ENCODE measurements around the gene ATP8B1. TPM values are rescaled to one million over a fixed set of nuclear protein-coding genes. Genes with fewer than 3 reads are reported as not detected.
"Not testable (repeated sequence)": the region's sequence is repeated elsewhere in the genome, so short reads cannot be mapped to it uniquely, and the experiment has no call there.

The ATP8B1 gene
- total and polyA plus RNA-seq, 2 experiments from 2014 or later, result 1.7 to 3.0 TPM

- TF ChIP-seq EZH2 (IDR thresholded peaks at IDR 0.05; ENCODE audit: low read depth, unreplicated experiment) (no peak), NANOG (IDR thresholded peaks at IDR 0.05; ENCODE audit: borderline replicate concordance) (no peak), ZNF331 (CRISPR knock-in tag; IDR thresholded peaks at IDR 0.05; ENCODE audit: low read depth) (no peak), STAT1 (IDR thresholded peaks at IDR 0.05; ENCODE audit: unreplicated experiment) (no peak), CREB1 (CRISPR knock-in tag; IDR thresholded peaks at IDR 0.05; ENCODE audit: low read depth) (no peak), ZNF114 (CRISPR knock-in tag; IDR thresholded peaks at IDR 0.05) (no peak), ETS1 (IDR thresholded peaks at IDR 0.05) (no peak), POLR2AphosphoS5 (IDR thresholded peaks at IDR 0.05; ENCODE audit: low read depth) (no peak), CTCF (conservative IDR thresholded peaks at IDR 0.05; ENCODE audit: low read depth in 2 of 2) (no peak), EZH2phosphoT487 (IDR thresholded peaks at IDR 0.05; ENCODE audit: unreplicated experiment) (no peak)
These were observed 154.7 kb downstream of the ATP8B1 start (continued) for GRCh38 chr18:57648414-57648813.

GRCh38 chr18:57644540-57644939 is 158.6 kb downstream of the ATP8B1 start:
- Mint-ChIP-seq H3K4me3 (no peak overlapping the region), H3K27me3 (ENCODE audit: insufficient read depth, low read depth, poor library complexity) (peaks cover 4% of the 10 kb centered on the region), H3K4me1 (0 out of 3 replicates have a peak, but pooled peaks cover 4% of the 10 kb centered on the region), H3K27ac (no peak overlapping the region), H3K36me3 (ENCODE audit: low read depth) (peaks cover 32% of the 10 kb centered on the region), H3K9me3 (peaks cover 9% of the 10 kb centered on the region; the same call in 2 of the 3 replicates)
- Histone ChIP-seq H3K36me3 (ENCODE audit: insufficient read depth) (no peaks in the 10 kb centered on the region), H3K27me3 (ENCODE audit: insufficient read depth) (no peaks in the 10 kb centered on the region), H3K27ac (ENCODE audit: low read depth) (no peak overlapping the region), H3K4me2 (no peak overlapping the region), H3K79me2 (replicated peaks; ENCODE audit: insufficient read depth) (0 out of 2 replicates have a peak, but pooled peaks cover 18% of the 10 kb centered on the region), H2AFZ (no peak overlapping the region), H3K9me2 (ENCODE audit: insufficient read depth) (no peaks in the 10 kb centered on the region), H3F3A (replicated peaks; ENCODE audit: low read depth) (no peaks in the 10 kb centered on the region), H3K4me3 (no peak overlapping the region), H4K20me1 (replicated peaks; ENCODE audit: insufficient read depth) (peaks cover 2% of the 10 kb centered on the region; the same call in 1 of the 2 replicates), H3K4me1 (ENCODE audit: insufficient read depth) (no peaks in the 10 kb centered on the region)
- ATAC-seq (no peak), DNase-seq (ENCODE audit: low spot score) (no peak)
- peak in 1 of 2 experiments; percentile 20; a peak in 3 of 4 replicates for TF ChIP-seq CTCF (conservative IDR thresholded peaks at IDR 0.05; ENCODE audit: low read depth in 2 of 2)
- TF ChIP-seq NANOG (IDR thresholded peaks at IDR 0.05; ENCODE audit: borderline replicate concordance), result no peak
- no peak for TF ChIP-seq POLR2AphosphoS5 (IDR thresholded peaks at IDR 0.05; ENCODE audit: low read depth)
- TF ChIP-seq STAT1 (IDR thresholded peaks at IDR 0.05; ENCODE audit: unreplicated experiment), result no peak

GRCh38 chr18:57643726-57644125 is 159.4 kb downstream of the ATP8B1 start:
- H3K4me1 Mint-ChIP-seq; H3K27ac Mint-ChIP-seq; H3K4me3 ChIP-seq; H3K27ac ChIP-seq (ENCODE audit: low read depth); H3F3A ChIP-seq (replicated peaks; ENCODE audit: low read depth); H3K9me3 Mint-ChIP-seq; H3K27me3 Mint-ChIP-seq (ENCODE audit: insufficient read depth, low read depth, poor library complexity); H2AFZ ChIP-seq; H4K20me1 ChIP-seq (replicated peaks; ENCODE audit: insufficient read depth); H3K36me3 ChIP-seq (ENCODE audit: insufficient read depth); H3K4me2 ChIP-seq; DNase-seq (ENCODE audit: low spot score); ATAC-seq; H3K27me3 ChIP-seq (ENCODE audit: insufficient read depth); H3K9me2 ChIP-seq (ENCODE audit: insufficient read depth); H3K4me1 ChIP-seq (ENCODE audit: insufficient read depth); H3K4me3 Mint-ChIP-seq: not testable (repeated sequence)
- H3K79me2 ChIP-seq (replicated peaks; ENCODE audit: insufficient read depth), result 0 out of 2 replicates have a peak, but pooled peaks cover 18% of the 10 kb centered on the region
- peaks cover 32% of the 10 kb centered on the region for H3K36me3 Mint-ChIP-seq (ENCODE audit: low read depth)

GRCh38 chr18:57642462-57642861 is 160.7 kb downstream of the ATP8B1 start:
- peaks cover 35% of the 10 kb centered on the region for H3K36me3 Mint-ChIP-seq (ENCODE audit: low read depth)
- H3K79me2 ChIP-seq (replicated peaks; ENCODE audit: insufficient read depth), result 0 out of 2 replicates have a peak, but pooled peaks cover 18% of the 10 kb centered on the region

More at GRCh38 chr18:57642462-57642861, 160.7 kb downstream of the ATP8B1 start:
- H3F3A ChIP-seq (replicated peaks; ENCODE audit: low read depth); H3K27ac Mint-ChIP-seq; H3K27me3 Mint-ChIP-seq (ENCODE audit: insufficient read depth, low read depth, poor library complexity); H3K36me3 ChIP-seq (ENCODE audit: insufficient read depth); H3K27ac ChIP-seq (ENCODE audit: low read depth); H3K4me3 ChIP-seq; H3K27me3 ChIP-seq (ENCODE audit: insufficient read depth); H4K20me1 ChIP-seq (replicated peaks; ENCODE audit: insufficient read depth); H2AFZ ChIP-seq; H3K4me3 Mint-ChIP-seq; H3K9me2 ChIP-seq (ENCODE audit: insufficient read depth); H3K4me1 Mint-ChIP-seq; H3K4me1 ChIP-seq (ENCODE audit: insufficient read depth); DNase-seq (ENCODE audit: low spot score); ATAC-seq; H3K4me2 ChIP-seq; H3K9me3 Mint-ChIP-seq: not testable (repeated sequence)
